ENCODE data around the gene MSH2.

MSH2 gene

DNA sequence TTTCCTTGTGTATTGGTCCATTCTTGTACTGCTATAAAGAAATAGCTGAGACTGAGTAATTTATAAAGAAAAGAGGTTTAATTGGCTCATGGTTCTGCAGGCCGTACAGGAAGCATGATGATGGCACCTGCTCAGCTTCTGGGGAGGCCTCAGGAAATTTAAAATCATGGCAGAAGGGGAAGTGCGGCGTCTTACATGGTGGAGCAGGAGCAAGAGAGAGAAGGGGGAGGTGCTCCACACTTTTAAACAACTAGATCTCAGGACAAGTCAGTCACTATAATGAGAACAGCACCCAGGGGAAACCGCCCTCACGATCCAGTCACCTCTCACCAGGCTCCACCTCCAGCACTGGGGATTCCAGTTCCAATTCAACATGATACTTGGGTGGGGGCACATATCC lies 54.3 kb downstream of the MSH2 start:
- no peak overlapping the region for H3K4me3 ChIP-seq (ENCODE audit: insufficient read length, low read depth)
- TF ChIP-seq YY1 (IDR thresholded peaks at IDR 0.05; ENCODE audit: insufficient read depth, insufficient read length) = no peak
- TF ChIP-seq ZNF274 (IDR thresholded peaks at IDR 0.05; ENCODE audit: low read depth, low read length) = no peak
- TF ChIP-seq SUZ12 (IDR thresholded peaks at IDR 0.05; ENCODE audit: extremely low read depth, insufficient read depth, insufficient read length) = no peak
- DNase-seq (ENCODE audit: low read depth, low spot score) = no peak

DNA sequence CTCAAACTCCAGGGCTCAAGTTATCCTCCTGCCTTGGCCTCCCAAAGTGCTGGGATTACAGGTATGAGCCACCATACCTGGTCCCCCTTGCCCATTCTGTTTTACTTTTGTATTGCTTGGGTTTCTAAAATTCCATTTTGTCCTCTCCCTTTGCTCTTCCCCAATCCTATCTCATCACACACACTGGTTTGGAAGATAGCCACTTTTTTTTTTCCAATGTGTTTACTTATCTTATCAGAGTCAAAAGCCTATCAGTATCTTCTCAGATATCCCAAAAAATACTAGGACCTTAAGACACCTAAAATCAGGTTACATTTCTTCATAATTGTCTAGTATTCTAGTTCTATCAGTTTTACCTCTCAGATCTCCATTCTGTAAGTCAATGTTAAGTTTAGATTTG lies 56.1 kb downstream of the MSH2 start:
- Histone ChIP-seq H3K27me3 (ENCODE audit: insufficient read depth, insufficient read length) (no peaks in the 10 kb centered on the region), H3K9me3 (ENCODE audit: insufficient read depth, low read length) (no peaks in the 10 kb centered on the region), H3K4me3 (ENCODE audit: insufficient read length, low read depth) (no peak overlapping the region), H3K36me3 (ENCODE audit: insufficient read depth, insufficient read length, low read length) (peaks cover 43% of the 10 kb centered on the region), H3K9ac (ENCODE audit: insufficient read length, low read depth) (no peak overlapping the region), H3K4me1 (ENCODE audit: insufficient read depth, insufficient read length) (no peaks in the 10 kb centered on the region)
- DNase-seq (ENCODE audit: low read depth, low spot score) = no peak
- no peak for TF ChIP-seq SUZ12 (IDR thresholded peaks at IDR 0.05; ENCODE audit: extremely low read depth, insufficient read depth, insufficient read length)
- TF ChIP-seq YY1 (IDR thresholded peaks at IDR 0.05; ENCODE audit: insufficient read depth, insufficient read length) = no peak
- TF ChIP-seq ZNF274 (IDR thresholded peaks at IDR 0.05; ENCODE audit: low read depth, low read length) = no peak

More for the DNA sequence above, 54.3 kb downstream of the MSH2 start:
- Histone ChIP-seq H3K27me3 (ENCODE audit: insufficient read depth, insufficient read length) (no peaks in the 10 kb centered on the region), H3K9me3 (ENCODE audit: insufficient read depth, low read length) (no peaks in the 10 kb centered on the region), H3K9ac (ENCODE audit: insufficient read length, low read depth) (no peak overlapping the region), H3K36me3 (ENCODE audit: insufficient read depth, insufficient read length, low read length) (peaks cover 34% of the 10 kb centered on the region), H3K4me1 (ENCODE audit: insufficient read depth, insufficient read length) (no peaks in the 10 kb centered on the region)

DNA sequence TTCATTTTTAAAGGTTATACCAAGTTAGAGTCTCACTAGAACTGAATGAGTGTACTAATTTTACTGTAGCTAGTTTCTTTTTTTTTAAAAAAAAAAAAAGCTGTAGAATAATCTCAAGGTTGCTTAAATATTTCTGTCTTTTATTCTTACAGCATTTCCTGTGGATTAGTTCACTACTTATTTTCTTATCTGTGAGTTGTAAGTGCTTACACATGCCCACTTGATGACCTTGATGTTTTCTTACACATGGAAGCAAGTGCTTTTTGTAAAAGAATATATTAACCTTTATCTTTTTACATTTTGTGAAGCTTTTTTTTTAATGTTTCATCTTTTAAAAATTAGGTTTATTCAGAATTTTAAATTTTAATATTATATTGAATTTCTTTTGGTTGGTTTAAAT lies 57.8 kb downstream of the MSH2 start:
- TF ChIP-seq SUZ12 (IDR thresholded peaks at IDR 0.05; ENCODE audit: extremely low read depth, insufficient read depth, insufficient read length) = no peak
- no peak for TF ChIP-seq ZNF274 (IDR thresholded peaks at IDR 0.05; ENCODE audit: low read depth, low read length)
- no peak overlapping the region for H3K4me3 ChIP-seq (ENCODE audit: insufficient read length, low read depth)
- H3K36me3 ChIP-seq (ENCODE audit: insufficient read depth, insufficient read length, low read length) = peaks cover 44% of the 10 kb centered on the region
- no peaks in the 10 kb centered on the region for H3K27me3 ChIP-seq (ENCODE audit: insufficient read depth, insufficient read length)
- DNase-seq (ENCODE audit: low read depth, low spot score) = no peak
- H3K9ac ChIP-seq (ENCODE audit: insufficient read length, low read depth) = no peak overlapping the region
- H3K9me3 ChIP-seq (ENCODE audit: insufficient read depth, low read length) = no peaks in the 10 kb centered on the region
- no peaks in the 10 kb centered on the region for H3K4me1 ChIP-seq (ENCODE audit: insufficient read depth, insufficient read length)

DNA sequence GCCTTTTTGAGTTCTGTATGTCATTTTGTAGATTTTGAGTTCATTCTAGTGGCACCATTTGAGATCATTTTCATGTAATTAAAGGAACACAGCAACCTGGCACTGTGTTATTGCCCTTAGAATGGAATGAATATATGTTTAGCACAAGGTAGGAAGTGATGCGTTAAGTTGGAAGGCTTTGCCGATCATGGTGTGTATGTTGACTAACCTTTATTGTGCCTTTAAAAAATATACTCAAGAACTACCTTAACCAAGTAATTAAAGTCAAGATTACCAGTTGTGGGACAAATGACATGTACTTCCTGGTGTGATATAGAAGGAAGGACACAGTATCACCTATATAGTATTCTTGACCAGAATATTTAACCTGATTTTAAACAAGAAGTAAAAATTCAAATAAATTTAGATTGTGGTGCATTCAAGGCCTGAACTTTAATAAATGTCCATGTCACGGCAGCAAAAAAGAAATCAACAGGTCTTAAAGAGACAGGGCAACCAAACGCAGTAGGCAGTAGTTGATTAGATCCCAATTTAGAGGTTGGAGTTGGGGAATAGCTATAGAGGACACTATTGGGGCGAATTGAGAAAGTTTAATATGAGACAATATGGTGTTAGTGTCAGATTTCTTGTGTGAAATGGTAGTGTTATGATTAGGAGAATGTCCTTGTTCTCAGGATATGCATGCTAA lies 68.6 kb downstream of the MSH2 start:
- Histone ChIP-seq H3K9ac (ENCODE audit: insufficient read length, low read depth) (no peak overlapping the region), H3K4me1 (ENCODE audit: insufficient read depth, insufficient read length) (no peaks in the 10 kb centered on the region), H3K4me3 (ENCODE audit: insufficient read length, low read depth) (no peak overlapping the region), H3K27me3 (ENCODE audit: insufficient read depth, insufficient read length) (no peaks in the 10 kb centered on the region), H3K36me3 (ENCODE audit: insufficient read depth, insufficient read length, low read length) (peaks cover 69% of the 10 kb centered on the region), H3K9me3 (ENCODE audit: insufficient read depth, low read length) (no peaks in the 10 kb centered on the region)
- TF ChIP-seq SUZ12 (IDR thresholded peaks at IDR 0.05; ENCODE audit: extremely low read depth, insufficient read depth, insufficient read length) (no peak), ZNF274 (IDR thresholded peaks at IDR 0.05; ENCODE audit: low read depth, low read length) (no peak), YY1 (IDR thresholded peaks at IDR 0.05; ENCODE audit: insufficient read depth, insufficient read length) (no peak)
- DNase-seq (ENCODE audit: low read depth, low spot score) = no peak

DNA sequence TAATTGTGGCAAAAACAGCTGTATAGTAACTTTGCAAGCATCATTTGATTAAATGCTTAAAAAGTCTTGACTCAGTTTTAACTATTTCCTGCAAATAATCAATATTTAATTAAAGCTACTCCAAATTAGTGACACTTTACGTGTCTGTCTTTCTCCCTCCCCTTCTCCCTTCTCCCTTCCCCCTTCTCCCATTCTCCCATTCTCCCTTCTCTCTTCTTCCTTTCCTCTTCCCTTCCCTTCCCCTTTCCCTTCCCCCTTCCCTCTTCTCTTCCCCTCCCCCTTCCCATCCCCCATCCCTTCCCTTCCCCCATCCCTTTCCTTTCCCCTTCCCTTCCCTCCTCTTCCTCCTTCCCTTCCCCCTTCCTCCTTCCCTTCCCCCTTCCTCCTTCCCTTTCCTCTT lies 76.9 kb downstream of the MSH2 start:
- no peak for DNase-seq (ENCODE audit: low read depth, low spot score)
- no peaks in the 10 kb centered on the region for H3K9me3 ChIP-seq (ENCODE audit: insufficient read depth, low read length)
- no peak for TF ChIP-seq SUZ12 (IDR thresholded peaks at IDR 0.05; ENCODE audit: extremely low read depth, insufficient read depth, insufficient read length)
- no peak for TF ChIP-seq ZNF274 (IDR thresholded peaks at IDR 0.05; ENCODE audit: low read depth, low read length)
- TF ChIP-seq YY1 (IDR thresholded peaks at IDR 0.05; ENCODE audit: insufficient read depth, insufficient read length) = no peak
- no peaks in the 10 kb centered on the region for H3K27me3 ChIP-seq (ENCODE audit: insufficient read depth, insufficient read length)
- H3K9ac ChIP-seq (ENCODE audit: insufficient read length, low read depth) = no peak overlapping the region
- H3K4me1 ChIP-seq (ENCODE audit: insufficient read depth, insufficient read length) = no peaks in the 10 kb centered on the region
- H3K36me3 ChIP-seq (ENCODE audit: insufficient read depth, insufficient read length, low read length) = peaks cover 60% of the 10 kb centered on the region
- H3K4me3 ChIP-seq (ENCODE audit: insufficient read length, low read depth) = no peak overlapping the region

DNA sequence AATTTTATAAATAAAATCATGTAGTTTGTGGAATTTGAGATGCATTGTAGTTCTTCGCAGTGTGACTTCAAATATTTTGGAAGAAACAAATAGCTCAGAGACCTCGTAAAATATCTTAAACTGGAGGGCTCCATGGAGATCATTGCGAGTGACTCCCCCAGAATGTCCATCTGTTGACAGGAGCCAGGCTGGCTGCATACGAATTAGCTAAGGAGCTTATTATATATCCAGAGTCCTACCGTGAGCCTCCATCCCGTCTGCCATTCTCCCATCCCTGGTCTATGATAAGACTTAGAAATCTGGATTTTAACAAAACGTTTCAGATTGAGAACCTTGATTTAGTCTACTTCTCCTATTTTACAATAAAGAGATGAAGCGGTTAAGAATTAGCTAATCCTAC lies 80.2 kb downstream of the MSH2 start:
- TF ChIP-seq SUZ12 (IDR thresholded peaks at IDR 0.05; ENCODE audit: extremely low read depth, insufficient read depth, insufficient read length) (no peak), ZNF274 (IDR thresholded peaks at IDR 0.05; ENCODE audit: low read depth, low read length) (no peak), YY1 (IDR thresholded peaks at IDR 0.05; ENCODE audit: insufficient read depth, insufficient read length) (no peak)
- Histone ChIP-seq H3K9ac (ENCODE audit: insufficient read length, low read depth) (no peak overlapping the region), H3K9me3 (ENCODE audit: insufficient read depth, low read length) (no peaks in the 10 kb centered on the region), H3K4me1 (ENCODE audit: insufficient read depth, insufficient read length) (no peaks in the 10 kb centered on the region), H3K27me3 (ENCODE audit: insufficient read depth, insufficient read length) (no peaks in the 10 kb centered on the region), H3K36me3 (ENCODE audit: insufficient read depth, insufficient read length, low read length) (peaks cover 44% of the 10 kb centered on the region), H3K4me3 (ENCODE audit: insufficient read length, low read depth) (no peak overlapping the region)
- DNase-seq (ENCODE audit: low read depth, low spot score) = no peak

DNA sequence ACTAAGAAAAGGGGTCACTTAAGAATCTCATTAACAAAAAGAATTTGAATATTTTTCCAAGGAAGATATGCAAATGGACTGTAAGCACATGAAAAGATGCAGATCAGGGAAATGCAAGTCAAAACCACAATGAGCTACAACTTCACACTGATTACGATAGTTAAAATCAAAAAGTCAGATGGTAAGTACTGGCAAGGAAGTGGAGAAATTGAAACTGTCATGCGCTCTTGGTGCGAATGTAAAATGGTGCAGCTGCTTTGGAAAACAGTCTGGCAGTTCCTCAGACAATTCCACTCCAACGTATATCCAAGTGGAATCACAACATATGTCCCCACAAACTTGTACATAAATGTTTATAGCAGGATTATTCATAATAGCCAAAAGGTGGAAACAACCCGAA lies 81.4 kb downstream of the MSH2 start:
- DNase-seq (ENCODE audit: low read depth, low spot score) = no peak
- H3K9me3 ChIP-seq (ENCODE audit: insufficient read depth, low read length) = no peaks in the 10 kb centered on the region

More for the DNA sequence above, 81.4 kb downstream of the MSH2 start:
- H3K4me3 ChIP-seq (ENCODE audit: insufficient read length, low read depth) = no peak overlapping the region
- H3K9ac ChIP-seq (ENCODE audit: insufficient read length, low read depth) = no peak overlapping the region
- no peaks in the 10 kb centered on the region for H3K27me3 ChIP-seq (ENCODE audit: insufficient read depth, insufficient read length)
- TF ChIP-seq SUZ12 (IDR thresholded peaks at IDR 0.05; ENCODE audit: extremely low read depth, insufficient read depth, insufficient read length) = no peak
- no peak for TF ChIP-seq ZNF274 (IDR thresholded peaks at IDR 0.05; ENCODE audit: low read depth, low read length)
- no peak for TF ChIP-seq YY1 (IDR thresholded peaks at IDR 0.05; ENCODE audit: insufficient read depth, insufficient read length)
- H3K4me1 ChIP-seq (ENCODE audit: insufficient read depth, insufficient read length) = no peaks in the 10 kb centered on the region
- peaks cover 41% of the 10 kb centered on the region for H3K36me3 ChIP-seq (ENCODE audit: insufficient read depth, insufficient read length, low read length)

Data from NT2/D1 (cell line).